GM23248 (cell line): ENCODE data around the gene LDLRAD2. TPM values are rescaled to one million over a fixed set of nuclear protein-coding genes. Genes with fewer than 3 reads are reported as not detected.

Experiments
- DNase-seq: peaks from one replicate; pipeline ENCODE4 v3.0.0-alpha.2; 2015
- H2AFZ ChIP-seq: fragments of 200-600 bp; sonication (generic); 2 replicates; pipeline ENCODE4 v1.6.1; 2016; ENCODE audit warnings: antibody characterized with exemption
- H3F3A ChIP-seq: fragments of 200-600 bp; sonication (generic); 2 replicates; pipeline ENCODE4 v1.6.1; 2016; ENCODE audit warnings: mild to moderate bottlenecking, antibody characterized with exemption, mixed run types; ENCODE audit not compliant: insufficient read depth
- H3K27ac ChIP-seq: fragments of 200-600 bp; sonication (generic); 2 replicates; pipeline ENCODE4 v1.5.1; 2016; ENCODE audit warnings: mild to moderate bottlenecking
- H3K27me3 ChIP-seq: fragments of 200-600 bp; sonication (generic); replicated peaks from 2 replicates; pipeline ENCODE4 v1.6.1; 2016; ENCODE audit warnings: mild to moderate bottlenecking; ENCODE audit not compliant: insufficient read depth
- H3K36me3 ChIP-seq: fragments of 200-600 bp; sonication (generic); 2 replicates; pipeline ENCODE4 v1.6.1; 2016; ENCODE audit warnings: low read depth, mild to moderate bottlenecking
- H3K4me1 ChIP-seq: fragments of 200-600 bp; sonication (generic); 2 replicates; pipeline ENCODE4 v1.6.1; 2016; ENCODE audit warnings: mild to moderate bottlenecking; ENCODE audit not compliant: insufficient read depth
- H3K4me2 ChIP-seq: fragments of 200-600 bp; sonication (generic); one replicate; pipeline ENCODE4 v1.6.1; 2016; ENCODE audit warnings: mild to moderate bottlenecking; ENCODE audit not compliant: unreplicated experiment
- H3K4me3 ChIP-seq: fragments of 200-600 bp; sonication (generic); 2 replicates; pipeline ENCODE4 v1.5.1; 2016; ENCODE audit warnings: mild to moderate bottlenecking
- H3K79me2 ChIP-seq: fragments of 200-600 bp; sonication (generic); 2 replicates; pipeline ENCODE4 v1.6.1; 2016; ENCODE audit warnings: mild to moderate bottlenecking; ENCODE audit not compliant: insufficient read depth
- H3K9ac ChIP-seq: fragments of 200-600 bp; sonication (generic); 2 replicates; pipeline ENCODE4 v1.6.1; 2016; ENCODE audit warnings: mild to moderate bottlenecking
- H3K9me2 ChIP-seq: fragments of 200-600 bp; sonication (generic); 2 replicates; pipeline ENCODE4 v1.6.1; 2016; ENCODE audit warnings: mixed run types, mild to moderate bottlenecking, moderate library complexity; ENCODE audit not compliant: insufficient read depth
- H3K9me3 ChIP-seq: fragments of 200-600 bp; sonication (generic); one replicate; pipeline ENCODE4 v1.6.1; 2017; ENCODE audit warnings: low read depth
- H4K20me1 ChIP-seq: fragments of 200-600 bp; sonication (generic); 2 replicates; pipeline ENCODE4 v1.6.0; 2016; ENCODE audit not compliant: insufficient read depth
- EZH2 ChIP-seq: fragments of 200-600 bp; sonication (generic); IDR thresholded peaks from 2 replicates; pipeline ENCODE4 v1.6.1; 2018; ENCODE audit warnings: antibody characterized with exemption, mild to moderate bottlenecking; ENCODE audit not compliant: insufficient read depth, poor library complexity, severe bottlenecking
- EZH2phosphoT487 ChIP-seq: fragments of 200-600 bp; sonication (generic); IDR thresholded peaks from 2 replicates; pipeline ENCODE4 v1.6.1; 2018; ENCODE audit warnings: antibody characterized with exemption, moderate library complexity, mild to moderate bottlenecking, low read depth; ENCODE audit not compliant: insufficient read depth
- WGBS, 2 experiments: methylation state at CpG; one replicate each; pipeline ENCODE4 v1.1.6; 2015 to 2017; ENCODE audit warnings: low lambda C conversion rate in 2 of 2, low coverage in 1 of 2; ENCODE audit errors: missing lambda C conversion rate in 2 of 2; 5-methylcytosine and 5-hydroxymethylcytosine counted together
- in situ Hi-C: fragments of 300-500 bp; cut with MboI; formaldehyde crosslinking; loops from 2 replicates; pipeline ENCODE4 v1.15.0; 2020
- polyA plus RNA-seq: library from polyadenylated mRNA; unstranded; fragments of >200 nt; fragmentation: Nextera tagmentation; extraction: Ambion mirVana; gene quantifications from 2 replicates; pipeline ENCODE4 v1.2.1, GENCODE V29; 2016
- total RNA-seq: library from RNA; depleted of rRNA; stranded (reverse); fragments of >200 nt; shearing (Covaris generic); gene quantifications from 2 replicates; pipeline ENCODE4 v1.2.3, GENCODE V29; 2014

LDLRAD2 gene
- total and polyA plus RNA-seq, 2 experiments from 2014 or later = 8.5 TPM; not detected in 1

- Histone ChIP-seq H3K4me3 (no peak overlapping the region), H3F3A (no peaks in the 10 kb centered on the region), H3K9ac (no peak overlapping the region), H3K36me3 (peaks cover 49% of the 10 kb centered on the region; the same call in 1 of the 2 replicates), H3K9me3 (no peaks in the 10 kb centered on the region), H3K27me3 (no peaks in the 10 kb centered on the region), H2AFZ (no peak overlapping the region), H3K27ac (no peak overlapping the region), H3K9me2 (no peaks in the 10 kb centered on the region), H3K4me1 (no peaks in the 10 kb centered on the region), H4K20me1 (no peaks in the 10 kb centered on the region), H3K4me2 (no peak overlapping the region), H3K79me2 (no peaks in the 10 kb centered on the region)
- no peak for TF ChIP-seq EZH2phosphoT487
- TF ChIP-seq EZH2 = no peak
- 94 to 96% methylated on average over 26 to 30 of the region's 30 CpGs for WGBS, 2 experiments
- in situ Hi-C loops = no loop called here
- DNase-seq = no peak
These were observed 38.0 kb downstream of the LDLRAD2 start for GRCh38 chr1:21849909-21850576.

- in situ Hi-C loops = no loop called here
- H3K36me3 ChIP-seq = peaks cover 35% of the 10 kb centered on the region; the same call in 1 of the 2 replicates
- no peaks in the 10 kb centered on the region for H3K9me3 ChIP-seq
- H3K79me2 ChIP-seq = no peaks in the 10 kb centered on the region
- 91 to 92% methylated on average over 33 of the region's 33 CpGs for WGBS, 2 experiments
- H3F3A ChIP-seq = no peaks in the 10 kb centered on the region
- H3K4me3 ChIP-seq = no peak overlapping the region
- H3K4me2 ChIP-seq = no peak overlapping the region
- TF ChIP-seq EZH2phosphoT487 = no peak
- no peak for TF ChIP-seq EZH2
- no peaks in the 10 kb centered on the region for H3K4me1 ChIP-seq
- H3K9ac ChIP-seq = no peak overlapping the region
- no peaks in the 10 kb centered on the region for H3K9me2 ChIP-seq
- no peaks in the 10 kb centered on the region for H3K27me3 ChIP-seq
- no peak overlapping the region for H3K27ac ChIP-seq
- no peak for DNase-seq
- no peak overlapping the region for H2AFZ ChIP-seq
- no peaks in the 10 kb centered on the region for H4K20me1 ChIP-seq
These were observed 39.6 kb downstream of the LDLRAD2 start for GRCh38 chr1:21851430-21852250.

- Histone ChIP-seq H3K4me2 (no peak overlapping the region), H2AFZ (no peak overlapping the region), H3K27me3 (no peaks in the 10 kb centered on the region), H3K9me2 (no peaks in the 10 kb centered on the region), H3K4me1 (peaks cover 2% of the 10 kb centered on the region; the same call in 1 of the 2 replicates), H4K20me1 (no peaks in the 10 kb centered on the region), H3K9me3 (no peaks in the 10 kb centered on the region), H3K27ac (no peak overlapping the region), H3K36me3 (peaks cover 33% of the 10 kb centered on the region; the same call in 1 of the 2 replicates), H3F3A (no peaks in the 10 kb centered on the region; the same call in 1 of the 2 replicates), H3K9ac (no peak overlapping the region), H3K4me3 (no peak overlapping the region), H3K79me2 (no peaks in the 10 kb centered on the region)
- 95 to 96% methylated on average over 14 to 29 of the region's 29 CpGs for WGBS, 2 experiments
- in situ Hi-C loops = no loop called here
- no peak for TF ChIP-seq EZH2phosphoT487
- TF ChIP-seq EZH2 = no peak
- no peak for DNase-seq
These were observed 40.4 kb downstream of the LDLRAD2 start for GRCh38 chr1:21852282-21853130.

GRCh38 chr1:21853131-21853427 is 41.0 kb downstream of the LDLRAD2 start:
- in situ Hi-C loops = no loop called here
- H2AFZ ChIP-seq = no peak overlapping the region
- no peaks in the 10 kb centered on the region for H3K27me3 ChIP-seq
- WGBS, 2 experiments = 87 to 94% methylated on average over 7 of the region's 7 CpGs
- H3K9me3 ChIP-seq = no peaks in the 10 kb centered on the region
- no peak for DNase-seq
- H3K9ac ChIP-seq = no peak overlapping the region
- H3K4me1 ChIP-seq = peaks cover 8% of the 10 kb centered on the region
- H3F3A ChIP-seq = peaks cover 1% of the 10 kb centered on the region
- H3K9me2 ChIP-seq = no peaks in the 10 kb centered on the region
- H3K79me2 ChIP-seq = 0 out of 2 replicates have a peak, but pooled peaks cover 4% of the 10 kb centered on the region
- H3K4me3 ChIP-seq = no peak overlapping the region
- no peak overlapping the region for H3K4me2 ChIP-seq
- TF ChIP-seq EZH2phosphoT487 (no peak), EZH2 (no peak)
- H3K36me3 ChIP-seq = peaks cover 30% of the 10 kb centered on the region; the same call in 1 of the 2 replicates
- no peaks in the 10 kb centered on the region for H4K20me1 ChIP-seq
- H3K27ac ChIP-seq = no peak overlapping the region
